Spinal cord (tissue), 10 donors: ENCODE measurements around the gene KIF23. TPM values are rescaled to one million over a fixed set of nuclear protein-coding genes. Genes with fewer than 3 reads are reported as not detected.
"Not testable (repeated sequence)": the region's sequence is repeated elsewhere in the genome, so short reads cannot be mapped to it uniquely, and the experiment has no call there.

Source experiments
- DNase-seq, 6 donors: peaks; one replicate each; pipeline versions ENCODE4 v3.0.0 to v3.0.0-alpha.2; 2013 to 2015; ENCODE audit warnings: low spot score in 6 of 6, low read depth in 4 of 6
- H3K27ac ChIP-seq: one replicate; pipeline ENCODE4 v1.5.1; 2013; ENCODE audit warnings: low read depth, low read length, control low read depth
- H3K27me3 ChIP-seq: one replicate; pipeline ENCODE4 v1.6.1; 2013; ENCODE audit warnings: low read length; ENCODE audit not compliant: control insufficient read depth, insufficient read depth
- H3K36me3 ChIP-seq: one replicate; pipeline ENCODE4 v1.6.1; 2013; ENCODE audit warnings: low read length; ENCODE audit not compliant: control insufficient read depth, insufficient read depth
- H3K4me1 ChIP-seq: one replicate; pipeline ENCODE4 v1.6.1; 2013; ENCODE audit warnings: low read length; ENCODE audit not compliant: control insufficient read depth, insufficient read depth
- H3K4me3 ChIP-seq: one replicate; pipeline ENCODE4 v1.5.1; 2013; ENCODE audit warnings: low read depth, low read length, control low read depth
- H3K9me3 ChIP-seq: one replicate; pipeline ENCODE4 v1.6.1; 2013; ENCODE audit warnings: low read length; ENCODE audit not compliant: control insufficient read depth, insufficient read depth
- WGBS: methylation state at CpG from one replicate; pipeline ENCODE4 v1.1.5; 2013; ENCODE audit warnings: missing lambda C conversion rate; ENCODE audit not compliant: insufficient coverage; 5-methylcytosine and 5-hydroxymethylcytosine counted together
- polyA plus RNA-seq, 2 donors: library from polyadenylated mRNA; unstranded; fragments of 120-200 nt; gene quantifications; one replicate each; pipeline ENCODE4 v1.2.1, GENCODE V29; 2013; ENCODE audit not compliant: insufficient read length in 2 of 2
- total RNA-seq, 2 donors: library from RNA; depleted of rRNA in 1 of 2; stranded (reverse); fragments of 120-200 nt in 1 of 2; fragments of >200 nt in 1 of 2; gene quantifications; one replicate each; pipeline versions ENCODE4 v1.2.3 to v1.2.4, GENCODE V29; 2013 to 2014
- donor health status: healthy.

Gene KIF23
- total and polyA plus RNA-seq, 4 donors = 13.0 to 21.0 (median 13.4) TPM

DNA sequence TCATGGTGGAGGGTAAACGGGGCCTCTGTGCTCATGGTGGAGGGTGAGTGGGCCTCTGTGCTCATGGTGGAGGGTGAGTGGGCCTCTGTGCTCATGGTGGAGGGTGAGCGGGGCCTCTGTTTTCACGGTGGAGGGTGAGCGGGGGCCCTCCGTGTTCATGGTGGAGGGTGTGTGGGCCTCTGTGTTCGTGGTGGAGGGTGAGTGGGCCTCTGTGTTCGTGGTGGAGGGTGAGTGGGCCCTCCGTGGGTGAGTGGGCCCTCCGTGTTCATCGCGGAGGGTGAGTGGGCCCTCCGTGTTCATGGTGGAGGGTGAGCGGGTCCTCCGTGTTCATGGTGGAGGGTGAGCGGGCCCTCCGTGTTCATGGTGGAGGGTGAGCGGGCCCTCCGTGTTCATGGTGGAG, 30.1 kb upstream of the KIF23 start:
- not testable (repeated sequence) for H3K36me3 ChIP-seq, H3K9me3 ChIP-seq, DNase-seq, H3K4me3 ChIP-seq, H3K27me3 ChIP-seq, H3K27ac ChIP-seq, H3K4me1 ChIP-seq
- 96% methylated on average over 12 of the region's 18 CpGs for WGBS

GRCh38 chr15:69384626-69385598, 29.2 kb upstream of the KIF23 start:
- 93% methylated on average over 10 of the region's 12 CpGs for WGBS
- H3K9me3 ChIP-seq = no peaks in the 10 kb centered on the region
- no peaks in the 10 kb centered on the region for H3K36me3 ChIP-seq
- peaks cover 4% of the 10 kb centered on the region for H3K4me1 ChIP-seq
- H3K27me3 ChIP-seq = no peaks in the 10 kb centered on the region
- H3K4me3 ChIP-seq = no peak overlapping the region
- DNase-seq = no peak
- H3K27ac ChIP-seq = no peak overlapping the region

GRCh38 chr15:69385831-69386230, 28.3 kb upstream of the KIF23 start:
- no peaks in the 10 kb centered on the region for H3K9me3 ChIP-seq
- no peaks in the 10 kb centered on the region for H3K27me3 ChIP-seq
- H3K27ac ChIP-seq = no peak overlapping the region
- DNase-seq = no peak
- 100% methylated on average over 2 of the region's 2 CpGs for WGBS
- peaks cover 4% of the 10 kb centered on the region for H3K4me1 ChIP-seq
- no peaks in the 10 kb centered on the region for H3K36me3 ChIP-seq
- H3K4me3 ChIP-seq = no peak overlapping the region

DNA sequence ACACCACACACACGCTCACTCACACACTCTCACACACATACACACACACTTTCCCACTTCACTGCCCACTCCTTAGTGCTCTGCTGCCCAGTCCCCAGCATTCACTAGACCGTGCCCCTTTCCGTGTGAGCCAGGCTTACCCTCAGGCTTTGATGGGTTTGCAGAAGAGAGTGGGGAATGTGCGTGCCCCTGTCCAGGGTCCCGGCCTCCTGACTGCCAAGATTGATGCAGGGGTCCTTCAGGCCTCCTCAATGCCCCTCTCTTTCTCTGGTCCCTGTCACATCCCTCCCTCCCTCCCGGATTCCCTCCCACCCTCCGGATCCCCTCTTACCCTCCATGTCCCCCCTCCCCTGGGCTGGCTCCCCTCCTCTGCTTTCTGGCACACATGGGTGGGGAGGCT, 27.9 kb upstream of the KIF23 start:
- no peaks in the 10 kb centered on the region for H3K27me3 ChIP-seq
- H3K36me3 ChIP-seq = no peaks in the 10 kb centered on the region
- DNase-seq = no peak
- H3K9me3 ChIP-seq = no peaks in the 10 kb centered on the region
- no peak overlapping the region for H3K27ac ChIP-seq
- 100% methylated on average over 1 of the region's 7 CpGs for WGBS
- no peak overlapping the region for H3K4me3 ChIP-seq
- peaks cover 4% of the 10 kb centered on the region for H3K4me1 ChIP-seq

- Histone ChIP-seq H3K4me1 (peaks cover 4% of the 10 kb centered on the region), H3K27me3 (no peaks in the 10 kb centered on the region), H3K27ac (no peak overlapping the region), H3K4me3 (no peak overlapping the region), H3K9me3 (no peaks in the 10 kb centered on the region), H3K36me3 (no peaks in the 10 kb centered on the region)
- 63% methylated on average over 6 of the region's 6 CpGs for WGBS
- DNase-seq = no peak
Observed at GRCh38 chr15:69388260-69388705, 25.9 kb upstream of the KIF23 start.

DNA sequence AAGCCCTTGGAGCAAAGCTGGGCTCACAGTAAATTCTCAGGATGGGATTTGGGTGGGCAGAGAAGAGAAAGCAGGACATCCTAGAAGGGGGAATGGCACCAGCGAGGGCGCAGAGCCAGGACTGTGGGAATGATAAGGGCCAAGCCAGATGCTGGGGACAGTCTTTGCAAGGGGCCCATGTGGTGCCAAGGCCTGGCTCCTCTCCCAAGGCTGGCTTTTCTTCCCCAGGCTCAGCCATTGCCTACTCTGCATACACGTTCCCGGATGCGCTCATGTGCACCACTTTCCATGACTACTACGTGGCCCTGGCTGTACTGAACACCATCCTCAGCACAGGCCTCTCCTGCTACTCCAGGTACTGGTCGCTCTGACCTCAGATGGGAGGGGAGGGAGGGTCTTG, 24.7 kb upstream of the KIF23 start:
- no peak for DNase-seq
- H3K36me3 ChIP-seq = no peaks in the 10 kb centered on the region
- no peak overlapping the region for H3K27ac ChIP-seq
- H3K9me3 ChIP-seq = no peaks in the 10 kb centered on the region
- H3K27me3 ChIP-seq = no peaks in the 10 kb centered on the region
- peaks cover 6% of the 10 kb centered on the region for H3K4me1 ChIP-seq
- 51% methylated on average over 7 of the region's 7 CpGs for WGBS
- H3K4me3 ChIP-seq = no peak overlapping the region

- Histone ChIP-seq H3K27ac (no peak overlapping the region), H3K27me3 (no peaks in the 10 kb centered on the region), H3K4me3 (no peak overlapping the region), H3K36me3 (no peaks in the 10 kb centered on the region), H3K4me1 (peaks cover 14% of the 10 kb centered on the region), H3K9me3 (no peaks in the 10 kb centered on the region)
- no peak for DNase-seq
- no CpG with 5 or more reads among the region's 2 CpGs for WGBS
Observed at GRCh38 chr15:69390575-69390974, 23.6 kb upstream of the KIF23 start.

GRCh38 chr15:69391046-69391757, 22.9 kb upstream of the KIF23 start:
- H3K4me1 ChIP-seq = peaks cover 14% of the 10 kb centered on the region

GRCh38 chr15:69392352-69392751, 21.8 kb upstream of the KIF23 start:
- H3K36me3 ChIP-seq = no peaks in the 10 kb centered on the region
- peaks cover 14% of the 10 kb centered on the region for H3K4me1 ChIP-seq
- no peak overlapping the region for H3K4me3 ChIP-seq
- no peak for DNase-seq
- H3K9me3 ChIP-seq = no peaks in the 10 kb centered on the region
- WGBS = 88% methylated on average over 3 of the region's 4 CpGs
- H3K27me3 ChIP-seq = no peaks in the 10 kb centered on the region
- H3K27ac ChIP-seq = no peak overlapping the region

More at GRCh38 chr15:69391046-69391757, 22.9 kb upstream of the KIF23 start:
- Histone ChIP-seq H3K27me3 (no peaks in the 10 kb centered on the region), H3K4me3 (no peak overlapping the region), H3K27ac (no peak overlapping the region), H3K36me3 (no peaks in the 10 kb centered on the region), H3K9me3 (no peaks in the 10 kb centered on the region)
- DNase-seq = no peak
- WGBS = 95% methylated on average over 10 of the region's 11 CpGs
